Stimulated activated naive CD8-positive, alpha-beta T cell treated with anti-CD3 and anti-CD28 coated beads, Interleukin-15, amount 100 ng/mL, for 72 hours (primary cell): Measurements from ENCODE around the gene S100A16.
A peak's percentile ranks its signal among the peaks of the same experiment; 100 is the strongest.
"Not testable (repeated sequence)": the region's sequence is repeated elsewhere in the genome, so short reads cannot be mapped to it uniquely, and the experiment has no call there.

Experiments used
- ATAC-seq: fragments of 150-1000 bp; cut with Tn5 transposase; 2 replicates; pipeline ENCODE4 v1.10.0; 2021; ENCODE audit warnings: mild to moderate bottlenecking, moderate library complexity
- DNase-seq, 2 donors: peaks; one replicate each; pipeline ENCODE4 v3.0.0; 2021 to 2022
- H3K27ac Mint-ChIP-seq, 2 donors: one replicate each; pipeline ENCODE4 v1.8.0; 2022; ENCODE audit warnings: mild to moderate bottlenecking in 2 of 2, mixed read lengths in 2 of 2, moderate library complexity in 2 of 2
- H3K27me3 Mint-ChIP-seq: one replicate; pipeline ENCODE4 v1.8.0; 2022; ENCODE audit warnings: mixed read lengths
- H3K4me1 Mint-ChIP-seq: one replicate; pipeline ENCODE4 v1.8.0; 2022; ENCODE audit warnings: mild to moderate bottlenecking, mixed read lengths
- H3K4me3 Mint-ChIP-seq, 2 donors: one replicate each; pipeline ENCODE4 v1.8.0; 2022; ENCODE audit warnings: mild to moderate bottlenecking in 2 of 2, mixed read lengths in 2 of 2, moderate library complexity in 1 of 2
- H3K9me3 Mint-ChIP-seq, 2 donors: one replicate each; pipeline ENCODE4 v1.8.0; 2022; ENCODE audit warnings: mixed read lengths in 2 of 2

S100A16 gene

DNA sequence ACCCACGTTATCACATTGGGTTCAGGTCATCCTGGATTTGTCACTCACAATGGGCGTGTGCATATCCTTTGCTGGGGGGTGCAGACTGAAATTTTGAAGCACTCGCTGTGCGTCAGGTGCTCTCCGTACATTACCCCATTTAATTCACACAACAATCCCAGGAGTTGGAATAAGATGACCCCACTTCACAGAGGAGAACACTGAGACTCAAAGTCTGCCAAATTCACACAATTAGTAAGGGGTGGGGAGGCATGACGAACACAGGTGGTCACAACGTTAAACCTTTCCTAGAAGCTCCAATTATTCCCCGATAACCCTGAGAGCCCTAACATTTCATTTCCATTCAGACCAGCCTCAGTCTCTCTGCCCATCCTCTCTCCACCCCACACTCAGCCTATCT, 43.5 kb downstream of the S100A16 start:
- peak overlapping the region in 1 of 2 donors; percentile 58 for H3K27ac Mint-ChIP-seq
- ATAC-seq, result no peak
- no peaks in the 10 kb centered on the region for H3K27me3 Mint-ChIP-seq
- no peak overlapping the region for H3K4me3 Mint-ChIP-seq
- no peaks in the 10 kb centered on the region for H3K9me3 Mint-ChIP-seq
- no peak for DNase-seq
- peaks cover 70% of the 10 kb centered on the region for H3K4me1 Mint-ChIP-seq

DNA sequence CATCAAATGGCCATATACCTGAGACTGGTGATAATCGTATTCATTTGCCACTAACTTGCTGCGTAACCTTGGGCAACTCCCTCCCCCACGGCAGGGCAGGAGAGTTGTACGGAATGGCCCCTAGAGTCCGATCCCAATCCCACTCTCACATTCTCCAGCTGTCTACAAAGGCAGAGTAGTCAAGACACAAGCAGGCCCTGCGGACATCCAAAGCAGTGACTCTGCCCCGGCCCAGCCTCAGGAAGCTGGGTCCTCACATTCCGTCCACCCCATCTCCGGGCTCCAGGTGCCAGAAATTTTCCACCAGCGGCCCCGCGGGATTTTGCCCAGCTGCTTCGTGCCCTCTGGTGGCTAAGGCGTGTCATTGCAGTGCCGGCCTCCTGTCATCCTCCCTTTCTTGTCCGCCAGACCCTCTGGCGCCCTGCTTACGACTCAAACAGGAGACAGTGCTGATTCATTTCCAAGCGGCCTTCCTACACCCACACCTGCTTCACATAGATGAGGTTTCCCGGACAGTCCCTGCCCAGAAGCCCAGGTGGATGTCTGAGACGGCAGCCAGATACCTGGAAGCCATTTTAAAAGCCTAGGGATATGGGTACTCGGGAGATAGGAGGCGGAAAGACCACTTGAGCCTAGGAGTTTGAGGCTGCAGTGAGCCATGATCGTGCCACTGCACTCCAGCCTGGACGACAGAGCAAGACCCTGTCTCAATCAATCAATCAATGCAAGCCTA, 44.4 kb downstream of the S100A16 start:
- Mint-ChIP-seq H3K4me3 (peak overlapping the region; percentile 74 to 76), H3K4me1 (peaks cover 68% of the 10 kb centered on the region)
- ATAC-seq, result peak; percentile 27

DNA sequence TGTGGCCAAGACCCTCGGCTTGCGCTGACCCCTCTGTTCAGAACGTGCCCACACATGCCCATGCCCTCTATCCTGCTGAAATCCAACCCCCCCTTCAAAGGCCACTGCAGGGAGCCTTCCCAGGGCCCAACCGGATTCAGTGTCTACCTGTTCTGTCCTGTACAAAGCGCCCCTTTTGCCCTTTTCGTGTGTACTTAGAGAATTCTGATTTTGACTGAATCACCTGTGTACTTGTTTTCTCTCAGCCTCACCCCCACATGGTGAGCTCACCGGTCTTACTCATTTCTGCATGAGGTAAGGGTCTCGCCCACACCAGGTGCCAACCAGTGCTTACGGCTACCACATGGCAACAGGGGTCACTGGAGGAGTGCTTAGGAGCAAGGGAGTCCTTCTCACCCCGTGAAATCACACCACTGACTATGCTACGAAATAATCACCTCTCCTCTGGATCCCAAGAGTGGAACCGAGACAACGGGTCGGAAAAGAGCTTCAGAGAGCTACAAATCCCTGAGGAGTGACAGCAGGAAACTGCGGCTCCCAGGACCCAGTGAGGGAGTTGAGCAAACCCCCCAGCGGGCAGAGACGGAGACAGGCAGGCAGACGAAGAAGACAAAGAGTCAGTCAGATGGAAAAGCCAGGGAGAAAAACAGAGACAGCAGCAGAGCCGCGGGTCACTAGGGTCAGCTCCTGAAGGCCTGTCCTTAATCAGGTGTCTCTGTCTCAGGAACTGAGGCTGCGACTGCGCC, 45.1 kb downstream of the S100A16 start:
- Mint-ChIP-seq H3K27me3 (no peaks in the 10 kb centered on the region), H3K9me3 (no peaks in the 10 kb centered on the region), H3K4me1 (peaks cover 61% of the 10 kb centered on the region), H3K4me3 (peak overlapping the region; percentile 35 to 53), H3K27ac (peak overlapping the region; percentile 67 to 79)
- DNase-seq (peak; percentile 36 to 67), ATAC-seq (peak; percentile 58)

More for the DNA sequence above, 44.4 kb downstream of the S100A16 start:
- Mint-ChIP-seq H3K27ac (peak overlapping the region; percentile 61 to 78), H3K27me3 (no peaks in the 10 kb centered on the region), H3K9me3 (no peaks in the 10 kb centered on the region)
- peak; percentile 76 to 84 for DNase-seq

DNA sequence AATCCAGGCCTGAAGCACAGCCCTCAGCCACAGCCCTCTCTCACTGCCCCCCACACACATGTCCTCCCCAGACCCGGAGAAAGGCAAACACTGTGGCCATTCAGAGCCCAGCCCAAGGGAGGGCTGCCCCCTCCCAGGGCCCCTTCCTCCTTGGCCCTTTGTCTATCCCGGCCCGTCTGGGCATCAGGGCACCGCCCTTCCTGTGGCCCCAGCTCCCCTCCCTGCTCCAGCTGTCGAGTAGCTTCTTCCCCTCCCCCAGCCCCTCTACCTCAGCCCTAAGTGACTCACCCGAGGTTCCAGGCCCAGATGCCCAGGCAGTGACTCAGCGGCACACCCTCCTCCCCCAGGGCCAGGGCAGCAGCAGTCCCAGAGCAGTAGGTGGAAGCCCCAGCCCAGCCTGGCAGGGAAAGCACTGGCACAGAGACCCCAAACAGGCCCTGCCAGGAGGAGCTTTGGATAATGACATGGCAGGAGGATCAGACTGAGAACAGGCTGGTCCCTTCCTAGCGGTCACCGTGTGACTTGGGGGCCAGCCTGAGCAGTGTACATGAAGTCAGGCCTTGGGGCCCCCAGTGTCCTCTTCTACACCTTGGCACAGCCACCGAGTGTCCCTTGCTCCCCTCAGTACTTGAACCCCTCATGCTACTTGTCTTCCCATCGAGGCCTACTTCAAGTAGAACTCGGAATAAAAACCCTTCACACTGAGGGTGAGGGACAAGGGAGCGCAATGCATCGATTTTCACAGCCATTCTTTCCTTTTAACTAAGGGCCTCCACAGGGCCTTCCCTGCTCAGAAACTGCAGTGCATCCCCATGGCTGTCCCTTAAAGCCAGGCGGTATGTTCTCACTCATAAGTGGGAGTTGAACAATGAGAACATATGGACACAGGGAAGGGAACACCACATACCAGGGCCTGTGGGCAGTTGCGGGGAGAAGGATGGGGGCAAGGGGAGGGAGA, 46.2 kb downstream of the S100A16 start:
- H3K27me3 Mint-ChIP-seq, result no peaks in the 10 kb centered on the region
- ATAC-seq (peak; percentile 89), DNase-seq (peak; percentile 77 to 86)
- H3K27ac Mint-ChIP-seq, result peak overlapping the region; percentile 89 to 96
- H3K9me3 Mint-ChIP-seq, result no peaks in the 10 kb centered on the region
- H3K4me3 Mint-ChIP-seq, result peak overlapping the region; percentile 36 to 71
- H3K4me1 Mint-ChIP-seq, result peaks cover 50% of the 10 kb centered on the region

DNA sequence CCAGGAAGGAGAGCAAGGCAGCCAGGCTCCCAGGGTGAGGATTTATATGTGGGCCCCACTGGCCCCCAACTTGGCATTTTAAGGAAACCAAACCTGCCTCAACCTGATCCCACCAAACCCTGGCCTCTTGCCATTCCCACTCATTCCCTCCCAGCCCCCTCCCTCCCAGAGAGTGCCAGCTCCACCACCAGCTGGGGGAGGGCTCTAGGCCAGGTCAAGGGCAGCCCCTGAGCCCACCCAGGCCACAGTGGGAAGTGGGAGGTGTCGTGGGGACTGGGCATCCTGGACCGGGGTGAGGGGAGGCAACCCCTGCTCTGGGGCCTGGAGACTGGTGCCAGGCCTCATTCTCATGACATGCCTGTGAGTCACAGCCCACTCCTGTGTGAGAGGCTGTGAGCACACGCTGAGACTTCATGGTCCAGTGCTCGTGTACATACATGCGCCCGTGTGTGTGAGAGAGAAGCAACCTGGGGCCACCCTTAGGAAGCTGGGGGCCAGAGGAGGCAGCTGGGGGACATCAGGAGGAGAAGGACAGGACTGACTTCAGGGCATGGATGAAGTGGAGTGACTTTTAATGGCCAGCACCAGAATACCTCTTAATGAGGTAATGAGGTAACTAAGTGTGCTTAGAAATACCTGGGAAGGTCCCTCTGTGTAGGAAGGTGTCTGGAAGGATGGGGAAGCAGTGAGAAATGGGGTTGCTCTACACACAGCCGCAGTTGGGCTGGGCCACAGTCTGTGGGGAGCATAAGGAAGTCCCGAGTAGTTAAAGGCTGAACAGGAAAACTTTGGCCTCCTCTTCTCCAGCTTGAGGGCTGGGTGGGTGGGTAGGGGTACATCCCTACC, 47.2 kb downstream of the S100A16 start, which contains the start of gene S100A2:
Gene S100A2, minus strand, starts transcription at position 316 of the 846 bp plus-strand sequence. CDS start 1,967 bp downstream, outside the sequence.
- peak within 1 kb of the TSS; percentile 71 to 77 for H3K4me3 Mint-ChIP-seq
- DNase-seq (peak; percentile 28 to 52), ATAC-seq (peak; percentile 67)
- peaks cover 46% of the 10 kb centered on the region for H3K4me1 Mint-ChIP-seq
- H3K9me3 Mint-ChIP-seq, result no peaks in the 10 kb centered on the region
- H3K27ac Mint-ChIP-seq, result peak within 1 kb of the TSS; percentile 98 to 99
- no peaks in the 10 kb centered on the region for H3K27me3 Mint-ChIP-seq

DNA sequence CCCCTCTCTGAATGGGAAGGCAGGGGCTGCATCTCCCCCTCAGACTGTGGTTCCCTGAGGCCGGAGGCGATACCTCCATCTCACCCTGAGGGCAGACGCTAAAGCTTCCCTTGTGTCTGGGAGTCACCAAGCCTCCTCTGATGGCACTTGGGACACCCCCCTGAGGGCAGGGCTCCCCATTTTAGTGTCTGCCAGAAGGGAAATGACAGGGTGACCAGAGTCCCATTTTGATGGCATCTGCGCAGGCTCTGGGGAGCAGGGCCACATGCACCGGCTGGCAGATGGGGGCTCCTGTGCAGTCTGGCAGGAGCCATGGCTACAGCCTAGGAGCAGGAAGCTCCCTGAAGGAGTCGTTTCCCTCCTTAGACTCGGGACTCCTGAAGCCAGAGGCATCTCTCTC, 48.9 kb downstream of the S100A16 start:
- Mint-ChIP-seq H3K27me3 (no peaks in the 10 kb centered on the region), H3K4me1 (peaks cover 40% of the 10 kb centered on the region), H3K9me3 (no peaks in the 10 kb centered on the region), H3K4me3 (no peak overlapping the region), H3K27ac (no peak overlapping the region)
- ATAC-seq (no peak), DNase-seq (no peak)

DNA sequence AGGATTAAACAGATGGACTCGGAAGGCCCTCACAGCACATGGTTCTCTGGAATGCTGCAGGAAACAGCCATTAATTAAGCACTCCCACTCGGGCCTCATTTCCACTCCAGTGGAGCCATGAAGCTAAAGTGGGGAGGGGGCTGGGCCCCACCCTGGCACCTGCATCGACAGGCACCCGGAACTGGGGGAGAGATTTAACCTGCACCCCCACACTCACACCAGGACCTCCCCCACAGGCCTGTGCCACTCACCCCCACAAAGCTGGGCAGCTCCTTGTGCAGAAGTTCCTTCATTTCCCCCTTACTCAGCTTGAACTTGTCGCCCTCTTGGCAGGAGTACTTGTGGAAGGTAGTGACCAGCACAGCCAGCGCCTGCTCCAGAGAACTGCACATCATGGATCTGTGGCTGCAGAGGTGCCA, 49.4 kb downstream of the S100A16 start:
- Mint-ChIP-seq H3K4me1 (peaks cover 35% of the 10 kb centered on the region), H3K9me3 (no peaks in the 10 kb centered on the region), H3K27me3 (no peaks in the 10 kb centered on the region), H3K27ac (peak overlapping the region in 1 of 2 donors; percentile 74), H3K4me3 (no peak overlapping the region)
- ATAC-seq (no peak), DNase-seq (no peak)

DNA sequence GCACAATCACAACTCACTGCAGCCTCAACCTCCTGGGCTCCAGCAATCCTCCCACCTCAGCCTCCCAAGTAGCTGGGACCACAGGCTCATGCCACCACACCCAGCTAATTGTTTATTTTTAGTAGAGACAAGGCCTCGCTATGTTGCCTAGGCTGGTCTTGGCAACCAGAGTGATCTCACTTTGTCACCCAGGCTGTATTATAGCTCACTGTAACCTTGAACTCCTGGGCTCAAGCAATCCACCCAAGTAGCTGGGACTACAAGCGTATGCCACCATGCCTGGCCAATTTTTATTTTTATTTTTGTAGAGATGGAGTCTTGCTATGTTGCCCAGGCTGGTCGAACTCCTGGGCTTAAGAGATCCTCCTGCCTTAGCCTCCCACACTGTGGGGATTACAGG, 50.9 kb downstream of the S100A16 start:
- not testable (repeated sequence) for H3K9me3 Mint-ChIP-seq, H3K27me3 Mint-ChIP-seq, ATAC-seq, H3K27ac Mint-ChIP-seq, H3K4me3 Mint-ChIP-seq, DNase-seq
- peaks cover 21% of the 10 kb centered on the region for H3K4me1 Mint-ChIP-seq

DNA sequence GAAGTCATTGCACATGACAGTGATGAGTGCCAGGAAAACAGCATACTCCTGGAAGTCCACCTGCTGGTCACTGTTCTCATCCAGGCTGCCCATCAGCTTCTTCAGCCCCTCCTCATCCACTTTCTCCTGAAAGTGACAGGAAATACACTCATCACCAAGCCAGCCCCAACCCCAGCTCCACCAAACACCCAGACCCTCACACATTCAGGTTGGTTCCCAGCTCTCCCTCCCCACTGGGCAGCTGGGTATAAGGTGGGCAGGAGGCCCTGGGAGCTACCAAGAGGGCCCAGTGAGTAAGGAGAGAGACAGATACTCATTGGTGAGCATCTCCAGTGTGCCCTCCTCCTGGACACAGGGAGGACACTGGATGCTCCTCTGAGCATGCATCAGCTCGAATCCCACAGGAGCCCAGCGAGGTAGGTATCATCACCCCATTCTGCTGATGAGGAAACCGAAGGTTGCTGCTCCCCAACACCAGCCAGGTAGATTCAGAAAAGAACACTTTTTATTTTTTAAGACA, 51.4 kb downstream of the S100A16 start:
- H3K27me3 Mint-ChIP-seq, result no peaks in the 10 kb centered on the region
- no peak overlapping the region for H3K4me3 Mint-ChIP-seq
- ATAC-seq (no peak), DNase-seq (no peak)
- peak overlapping the region in 1 of 2 donors; percentile 61 for H3K27ac Mint-ChIP-seq
- peaks cover 16% of the 10 kb centered on the region for H3K4me1 Mint-ChIP-seq
- H3K9me3 Mint-ChIP-seq, result no peaks in the 10 kb centered on the region

DNA sequence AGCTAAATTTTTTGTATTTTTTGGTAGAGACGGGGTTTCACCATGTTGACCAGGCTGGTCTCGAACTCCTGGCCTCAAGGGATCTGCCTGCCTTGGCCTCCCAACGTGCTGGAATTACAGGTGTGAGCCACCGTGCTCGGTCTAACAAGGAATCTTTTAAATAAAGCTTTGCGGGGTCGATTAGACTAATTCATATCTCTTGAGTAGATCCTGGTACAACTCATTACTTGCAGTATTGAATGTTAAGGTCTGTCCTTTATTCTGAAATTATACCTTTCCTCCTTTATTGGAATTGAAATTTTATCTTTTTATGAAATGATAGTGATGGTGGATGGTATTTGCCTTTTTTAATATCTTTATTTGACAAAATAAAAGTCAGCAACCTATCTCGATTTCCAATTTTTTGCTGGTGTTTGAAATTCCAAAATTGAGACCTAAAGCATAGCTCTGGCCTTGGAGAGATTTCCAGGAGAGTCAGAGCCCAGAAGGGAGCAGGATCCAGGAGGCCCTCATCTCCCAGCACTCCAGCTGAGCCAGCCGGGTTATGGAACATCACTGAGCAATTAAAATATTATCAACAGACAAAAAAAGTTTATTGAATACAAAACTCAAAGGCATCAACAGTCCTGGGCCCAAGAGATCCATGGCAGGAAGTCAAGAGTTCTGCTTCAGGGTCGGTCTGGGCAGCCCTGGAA, 52.0 kb downstream of the S100A16 start:
- Mint-ChIP-seq H3K4me1 (peaks cover 10% of the 10 kb centered on the region), H3K27me3 (no peaks in the 10 kb centered on the region), H3K9me3 (no peaks in the 10 kb centered on the region), H3K27ac (no peak overlapping the region), H3K4me3 (no peak overlapping the region)
- ATAC-seq (no peak), DNase-seq (no peak)

DNA sequence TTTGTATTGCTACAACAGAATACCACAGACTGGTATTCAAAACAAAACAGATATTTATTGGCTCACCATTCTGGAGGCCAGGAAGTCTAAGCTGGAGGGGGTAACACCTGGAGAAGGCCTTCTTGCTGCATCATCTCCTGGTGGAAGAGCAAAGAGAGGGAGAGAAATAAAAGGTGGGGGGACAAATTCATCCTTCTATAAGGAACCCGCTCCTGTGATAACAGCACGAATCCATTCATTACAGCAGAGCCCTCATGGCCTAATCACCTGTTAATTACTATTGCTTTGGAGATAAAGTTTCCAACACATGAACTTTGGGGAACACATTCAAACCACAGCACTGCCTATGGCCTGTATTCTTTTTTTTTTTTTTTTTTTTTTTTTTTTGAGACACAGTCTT, 52.7 kb downstream of the S100A16 start:
- ATAC-seq (no peak), DNase-seq (no peak)
- peaks cover 3% of the 10 kb centered on the region for H3K4me1 Mint-ChIP-seq
- no peak overlapping the region for H3K27ac Mint-ChIP-seq
- H3K27me3 Mint-ChIP-seq, result no peaks in the 10 kb centered on the region
- H3K9me3 Mint-ChIP-seq, result no peaks in the 10 kb centered on the region
- no peak overlapping the region for H3K4me3 Mint-ChIP-seq

DNA sequence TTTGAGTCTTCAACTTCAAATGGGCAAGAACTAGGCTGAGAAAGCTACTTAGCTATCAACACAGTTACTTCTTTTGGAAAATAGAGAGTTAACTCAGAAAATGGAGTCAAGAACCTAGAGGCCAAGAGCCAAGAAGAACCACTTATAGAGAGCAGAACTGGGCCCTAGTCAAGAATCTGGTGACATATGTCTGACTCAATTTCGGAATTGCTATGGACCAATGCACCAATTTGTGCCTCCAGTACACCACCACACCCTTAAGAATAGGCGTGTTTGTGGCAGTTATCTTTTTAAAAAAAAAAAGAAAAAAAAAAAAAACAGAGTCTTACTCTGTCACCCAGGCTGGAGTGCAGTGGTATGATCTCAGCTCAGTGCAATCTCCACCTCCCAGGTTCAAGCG, 55.1 kb downstream of the S100A16 start:
- Mint-ChIP-seq H3K27me3 (no peaks in the 10 kb centered on the region), H3K27ac (no peak overlapping the region), H3K4me1 (no peaks in the 10 kb centered on the region), H3K9me3 (no peaks in the 10 kb centered on the region), H3K4me3 (no peak overlapping the region)
- ATAC-seq (no peak), DNase-seq (no peak)
